Activated CD8-positive, alpha-beta memory T cell treated with anti-CD3 and anti-CD28 coated beads, Interleukin-2, amount 50 U/mL, for 4 hours (primary cell): ENCODE measurements around the gene DPF3.

Experiments
- DNase-seq: peaks from one replicate; pipeline ENCODE4 v3.0.0-alpha.2; 2020

Gene DPF3

GRCh38 chr14:72833174-72833573 is 60.7 kb downstream of the DPF3 start:
- no peak for DNase-seq

GRCh38 chr14:72830786-72831594 is 62.9 kb downstream of the DPF3 start:
- no peak for DNase-seq

- no peak for DNase-seq
These were observed 63.5 kb downstream of the DPF3 start for GRCh38 chr14:72830356-72830755.

DNA sequence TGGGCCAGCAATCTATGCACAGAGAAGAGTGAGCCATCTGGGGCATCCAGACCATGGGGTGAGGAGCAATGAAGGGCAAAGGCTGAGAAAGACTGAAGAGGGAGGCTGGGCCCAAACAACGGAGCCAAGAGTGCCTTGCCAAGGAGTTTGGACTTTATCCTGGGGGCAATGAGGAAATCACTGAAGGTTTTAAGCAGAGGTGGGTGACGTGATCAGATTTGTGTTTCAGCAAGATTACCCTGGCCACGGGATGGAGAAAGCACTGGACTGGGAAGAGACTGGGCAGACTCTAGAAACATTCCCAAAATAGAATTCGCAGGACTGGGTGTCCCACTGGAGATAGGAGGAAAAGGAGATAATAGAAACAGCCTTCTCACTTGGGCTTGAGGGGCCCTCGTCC is 65.3 kb downstream of the DPF3 start:
- DNase-seq = no peak

DNA sequence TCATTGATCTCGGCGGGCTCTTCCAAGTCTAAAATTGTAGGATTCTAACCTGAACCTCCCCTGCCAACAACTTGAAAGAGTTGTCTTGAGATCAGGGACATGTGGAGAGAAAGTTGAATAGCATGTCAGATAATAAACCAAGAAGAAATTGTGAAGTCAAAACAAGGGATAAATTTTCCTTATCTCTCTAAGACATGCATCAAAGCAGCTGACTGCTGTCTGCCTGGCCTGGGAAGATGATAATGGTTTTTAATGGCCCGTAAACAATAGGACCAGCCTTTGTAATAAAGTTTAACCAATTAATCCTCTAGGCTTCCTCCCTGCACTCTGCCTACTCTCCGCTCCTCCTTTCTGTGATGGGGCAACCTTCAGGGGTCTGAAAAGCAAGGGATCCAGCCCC is 67.9 kb downstream of the DPF3 start:
- no peak for DNase-seq

DNA sequence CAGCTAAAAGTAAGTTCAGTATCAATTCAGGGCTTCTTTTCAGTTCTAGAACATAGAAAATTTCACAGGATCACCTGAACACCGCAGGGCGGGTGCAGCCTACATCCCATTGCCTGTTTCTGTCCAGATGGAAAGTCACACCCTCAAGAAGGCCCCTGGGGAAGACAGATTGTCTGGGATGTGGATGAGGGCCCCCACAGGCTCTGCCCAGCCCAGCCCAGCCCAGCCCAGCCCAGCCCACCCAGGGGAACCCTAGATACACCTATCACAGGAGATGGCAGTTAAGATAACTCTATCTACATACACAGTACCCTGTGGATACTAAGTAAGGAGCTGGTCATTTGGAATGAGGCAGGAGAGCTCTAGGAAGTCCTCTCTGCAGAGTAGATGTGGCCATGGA is 68.4 kb downstream of the DPF3 start:
- no peak for DNase-seq

DNA sequence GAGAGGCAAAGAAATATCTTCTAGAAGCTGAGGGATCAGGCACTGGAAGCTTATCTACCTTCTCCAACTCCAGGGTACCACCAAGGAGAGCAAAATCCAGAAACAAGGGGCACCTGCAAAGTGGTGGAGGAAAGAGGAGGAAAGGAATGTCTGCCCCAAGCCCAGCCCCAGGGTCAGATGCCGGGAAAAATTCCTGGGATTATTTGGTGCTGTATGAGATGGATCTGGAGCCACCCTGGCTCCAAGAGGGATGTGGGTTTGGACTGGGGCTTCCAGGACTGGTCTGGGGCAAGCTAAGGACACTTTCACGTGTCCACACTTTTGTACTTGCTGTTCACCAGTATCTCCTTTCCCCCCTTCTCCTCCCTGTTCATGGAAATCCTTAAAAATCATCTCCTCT is 69.8 kb downstream of the DPF3 start:
- DNase-seq = no peak

GRCh38 chr14:72822946-72823611 is 70.8 kb downstream of the DPF3 start:
- no peak for DNase-seq

- no peak for DNase-seq
These were observed 74.9 kb downstream of the DPF3 start for GRCh38 chr14:72818998-72819397.

DNA sequence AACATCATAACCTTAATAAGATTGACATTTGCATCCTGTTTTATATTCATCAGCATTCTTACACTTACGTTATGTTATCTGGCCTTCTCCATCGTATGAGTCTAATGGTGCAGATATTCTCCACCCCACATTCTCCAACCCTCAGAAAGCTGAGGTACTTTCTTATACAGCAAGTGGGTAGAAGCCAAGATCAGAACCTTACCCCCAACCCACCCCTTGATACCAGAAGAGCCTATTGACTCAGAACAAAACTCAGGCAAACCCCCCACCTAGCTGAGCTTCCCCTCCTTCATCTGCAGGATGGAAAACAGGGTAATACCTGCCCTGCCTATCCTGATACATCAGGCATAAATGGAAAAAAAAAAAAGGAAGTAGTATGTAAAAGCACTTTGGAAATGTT is 77.6 kb downstream of the DPF3 start:
- no peak for DNase-seq

DNA sequence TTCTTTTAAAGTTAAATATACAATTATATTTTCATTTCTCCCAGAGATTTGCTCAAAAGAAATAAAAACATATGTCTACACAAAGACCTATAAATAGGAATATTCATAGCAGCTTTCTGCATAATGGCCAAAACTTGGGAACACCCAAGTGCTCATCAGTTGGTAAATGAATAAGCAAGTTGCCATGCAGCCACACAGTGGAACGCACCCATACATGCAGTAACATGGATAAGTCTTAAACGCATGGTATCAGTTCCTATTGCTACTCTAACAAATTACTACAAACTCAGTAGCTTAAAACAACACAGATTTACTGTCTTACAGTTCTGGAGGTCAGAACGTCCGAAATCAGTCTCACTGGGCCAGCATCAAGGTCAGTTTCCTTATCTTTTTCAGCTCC is 78.5 kb downstream of the DPF3 start:
- DNase-seq = no peak

GRCh38 chr14:72812292-72812851 is 81.5 kb downstream of the DPF3 start:
- no peak for DNase-seq

- peak; percentile 66 for DNase-seq
These were observed 83.7 kb downstream of the DPF3 start for GRCh38 chr14:72810201-72810600.

DNA sequence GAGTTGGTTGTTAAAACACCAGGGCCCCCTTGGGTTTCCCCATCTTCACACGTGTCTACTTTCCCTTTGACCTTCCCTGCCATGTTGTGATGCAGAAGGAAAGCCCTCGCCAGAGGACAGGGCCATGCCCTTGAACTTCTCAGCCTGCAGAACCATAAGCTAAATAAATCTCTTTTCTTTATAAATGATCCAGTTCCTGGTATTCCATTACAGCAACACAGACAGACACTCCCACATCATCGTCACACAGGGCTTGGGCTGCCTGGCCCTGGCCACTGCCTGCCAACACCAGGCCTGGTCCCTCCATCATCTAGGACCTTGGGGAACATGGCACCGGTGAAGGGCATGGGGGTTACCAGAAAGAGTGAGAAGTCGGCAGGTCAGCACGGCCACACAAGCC is 84.8 kb downstream of the DPF3 start:
- no peak for DNase-seq

GRCh38 chr14:72808564-72808963 is 85.3 kb downstream of the DPF3 start:
- no peak for DNase-seq

DNA sequence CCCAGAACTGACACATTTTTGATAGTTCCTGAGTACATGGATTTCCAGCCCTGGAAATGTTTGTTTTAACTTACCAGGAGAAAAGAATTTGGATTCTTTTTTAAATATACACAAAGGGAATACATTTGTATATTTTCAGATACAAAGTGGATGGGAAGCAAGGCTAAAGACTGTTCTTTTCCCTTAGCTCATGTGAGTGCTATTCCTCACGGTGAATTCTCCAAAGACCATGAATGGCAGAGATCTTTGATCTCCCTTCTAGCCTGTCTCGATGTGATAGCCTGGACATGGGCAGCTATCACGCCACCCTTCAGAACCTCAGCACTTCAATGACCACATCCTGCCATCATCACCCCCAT is 91.3 kb downstream of the DPF3 start:
- DNase-seq = no peak

- no peak for DNase-seq
These were observed 91.9 kb downstream of the DPF3 start for GRCh38 chr14:72801836-72802587.

GRCh38 chr14:72801381-72801812 is 92.5 kb downstream of the DPF3 start:
- no peak for DNase-seq

DNA sequence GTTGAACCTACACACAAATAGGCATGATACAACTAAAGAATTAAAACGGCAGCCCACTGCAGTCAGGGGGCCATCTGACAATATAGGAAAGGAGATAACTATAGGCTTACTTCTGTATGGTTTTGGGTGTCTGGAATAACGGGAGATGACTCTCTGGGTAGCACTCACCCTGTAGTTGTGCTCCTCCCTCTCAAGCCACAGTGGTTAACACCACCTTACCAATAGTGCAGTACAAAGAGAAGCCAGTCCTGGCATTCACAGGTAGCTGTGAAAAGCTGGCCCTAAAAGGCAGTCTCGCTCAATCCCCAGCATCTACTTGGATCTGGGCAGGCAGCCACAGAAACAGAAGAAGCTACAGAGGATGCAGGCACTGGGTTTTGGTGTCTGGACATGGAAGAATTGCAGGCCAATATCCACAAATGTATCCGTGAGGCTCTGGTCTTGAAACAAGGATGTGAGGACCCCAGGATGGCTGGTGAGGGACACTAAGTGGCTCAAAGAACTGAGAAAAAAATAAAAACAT is 93.0 kb downstream of the DPF3 start:
- DNase-seq = no peak

DNA sequence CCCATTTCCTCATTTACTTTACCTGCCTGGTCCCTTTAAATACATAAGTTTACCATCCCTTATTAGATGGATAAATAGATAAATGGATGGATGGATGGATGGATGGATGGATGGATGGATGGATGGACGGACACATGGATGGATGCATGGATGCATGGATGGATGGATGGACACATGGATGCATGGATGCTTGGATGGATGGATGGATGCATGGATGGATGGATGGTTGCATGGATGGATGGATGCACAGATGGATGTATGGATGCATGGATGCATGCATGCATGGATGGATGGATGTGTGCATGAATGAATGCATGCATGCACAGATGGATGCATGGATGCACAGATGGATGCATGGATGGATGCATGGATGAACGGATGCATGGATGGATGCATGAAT is 93.6 kb downstream of the DPF3 start:
- no peak for DNase-seq

DNA sequence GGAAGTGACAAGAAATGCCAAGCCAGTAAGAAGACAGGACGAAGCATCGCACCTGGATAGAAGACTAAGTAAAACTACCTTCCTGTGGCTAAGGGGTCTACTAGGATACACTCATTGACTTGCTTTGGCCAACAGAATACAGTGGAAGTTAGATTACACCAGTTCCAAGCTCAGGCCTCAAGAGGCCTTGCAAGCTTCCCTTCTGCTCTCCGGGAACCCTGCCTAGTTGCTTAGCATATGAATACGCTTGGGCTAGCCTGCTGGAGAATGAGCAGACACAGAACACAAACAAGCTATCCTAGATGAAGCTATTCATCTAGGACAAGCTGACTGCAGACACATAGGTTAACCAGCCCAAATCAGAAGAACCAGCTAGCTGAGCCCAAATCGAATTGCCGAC is 97.0 kb downstream of the DPF3 start:
- DNase-seq = no peak

DNA sequence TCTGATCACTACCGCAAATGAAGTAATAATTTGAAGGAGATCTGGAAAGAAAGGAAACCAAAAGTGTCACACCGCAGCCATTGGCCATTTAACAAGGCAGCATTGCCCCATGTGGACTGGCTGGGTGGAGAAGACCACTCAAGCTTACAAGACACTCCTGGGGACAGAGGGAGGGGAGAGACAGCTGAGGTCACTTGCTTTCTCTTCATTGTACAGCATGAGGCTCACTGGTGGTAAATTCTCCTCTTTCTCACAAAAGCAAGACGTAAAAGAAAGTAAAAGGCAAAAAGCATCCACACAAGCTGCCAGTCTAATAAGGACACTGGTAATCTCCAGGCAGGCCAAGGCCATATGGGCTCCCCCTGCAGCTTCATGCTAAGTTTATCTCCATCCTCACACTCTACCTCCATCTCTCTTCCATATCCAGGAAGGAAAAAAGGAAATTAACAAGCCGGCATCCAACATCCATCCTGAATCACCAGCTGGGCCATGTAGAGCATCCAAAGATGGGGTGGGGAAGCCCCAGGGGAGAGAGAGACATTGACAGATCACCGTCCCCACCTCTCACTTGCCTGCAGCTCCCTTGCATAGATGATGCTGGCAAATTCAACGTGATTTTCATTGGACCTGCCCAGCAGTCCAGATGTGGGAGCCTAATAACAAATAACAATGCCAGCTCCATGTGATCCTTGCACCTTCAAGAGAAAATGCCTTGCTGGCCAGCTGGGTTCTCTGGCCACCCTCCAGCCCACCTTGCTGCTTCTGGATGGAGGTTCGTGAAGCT is 100.6 kb downstream of the DPF3 start:
- DNase-seq = no peak
